AG04450 (cell line): Measurements from ENCODE around the gene YJU2. TPM values are rescaled to one million over a fixed set of nuclear protein-coding genes. Genes with fewer than 3 reads are reported as not detected.
"Not testable (repeated sequence)": the region's sequence is repeated elsewhere in the genome, so short reads cannot be mapped to it uniquely, and the experiment has no call there.

Experiments
- CTCF ChIA-PET: fragments of 300-600, 350-600 bp; formaldehyde crosslinking; extraction: SDS; loops from one replicate; lab custom pipeline; 2022; ENCODE audit warnings: antibody characterized with exemption, inconsistent platforms; lab: Charles Lee
- POLR2A ChIA-PET: fragments of 350-600 bp; formaldehyde crosslinking; extraction: SDS; loops from one replicate; lab custom pipeline; 2021; ENCODE audit warnings: antibody characterized with exemption, inconsistent platforms; lab: Yijun Ruan, JAX
- DNase-seq: peaks from one replicate; pipeline ENCODE4 v3.0.0-alpha.2; 2011; ENCODE audit warnings: low read depth, low spot score
- H3K27ac ChIP-seq: one replicate; pipeline ENCODE4 v1.5.1; 2012; ENCODE audit warnings: low read depth, low read length, control low read depth
- H3K27me3 ChIP-seq: one replicate; pipeline ENCODE4 v1.6.0; 2012; ENCODE audit warnings: low read length; ENCODE audit not compliant: control insufficient read depth, insufficient read depth
- H3K4me3 ChIP-seq: 2 replicates; pipeline ENCODE4 v1.5.1; 2011; ENCODE audit warnings: mild to moderate bottlenecking, low read depth, low read length, control low read depth
- H3K9me3 ChIP-seq: 2 replicates; pipeline ENCODE4 v1.5.1; 2012; ENCODE audit warnings: low read length; ENCODE audit not compliant: control insufficient read depth, insufficient read depth
- polyA plus RNA-seq: library from polyadenylated mRNA; depleted of rRNA; stranded (reverse); fragments of >200 nt; gene quantifications from 2 replicates; pipeline ENCODE4 v1.2.3, GENCODE V29; 2011
- TF ChIP-seq, protein P1 (sequence below): IDR thresholded peaks from 2 replicates; pipeline ENCODE4 v1.5.1; 2011; ENCODE audit warnings: low read depth, low read length, control low read depth, inconsistent platforms

Gene YJU2
- polyA plus RNA-seq, 1 experiment, result 10.2 TPM

DNA sequence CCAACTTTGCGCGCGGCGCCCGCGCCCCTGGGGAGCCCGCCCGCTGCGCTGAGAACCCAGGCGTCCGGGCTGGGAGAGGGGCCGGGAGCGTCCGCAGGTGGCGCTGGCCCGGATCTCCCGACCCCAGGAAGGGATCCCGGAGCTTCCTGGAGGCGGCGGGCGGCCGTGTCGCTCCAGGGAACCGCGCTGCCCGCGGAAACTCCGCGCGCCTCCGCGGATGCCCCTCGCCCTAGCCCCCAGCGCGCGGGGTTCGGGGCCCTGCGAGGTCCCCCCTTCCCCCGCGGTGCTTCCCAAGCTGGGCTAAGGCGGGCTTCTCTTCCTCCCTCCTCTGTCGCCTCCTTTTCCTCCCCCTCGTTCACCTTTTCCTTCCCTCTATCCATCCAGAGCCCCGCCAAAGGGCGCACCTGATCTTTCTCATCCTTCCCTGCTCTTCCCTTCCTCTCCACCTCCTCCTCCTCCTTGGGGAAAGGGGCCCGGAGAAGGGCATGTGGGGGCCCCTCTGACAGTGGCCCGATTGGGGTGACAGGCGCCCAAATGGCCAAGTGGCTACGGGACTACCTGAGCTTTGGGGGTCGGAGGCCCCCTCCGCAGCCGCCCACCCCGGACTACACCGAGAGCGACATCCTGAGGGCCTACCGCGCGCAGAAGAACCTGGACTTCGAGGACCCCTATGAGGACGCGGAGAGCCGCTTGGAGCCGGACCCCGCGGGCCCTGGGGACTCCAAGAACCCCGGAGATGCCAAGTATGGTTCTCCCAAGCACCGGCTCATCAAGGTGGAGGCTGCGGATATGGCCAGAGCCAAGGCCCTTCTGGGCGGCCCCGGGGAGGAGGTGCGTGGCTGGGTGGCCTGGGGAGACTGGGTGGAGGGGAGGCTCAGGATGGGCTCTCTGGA, 32.9 kb downstream of the YJU2 start:
- peaks cover 37% of the 10 kb centered on the region for H3K27me3 ChIP-seq
- no peak overlapping the region for H3K4me3 ChIP-seq
- CTCF ChIA-PET, result no interaction called here
- POLR2A ChIA-PET, result no interaction called here
- no peak overlapping the region for H3K27ac ChIP-seq
- no peak for DNase-seq
- peaks cover 3% of the 10 kb centered on the region; the same call in 1 of the 2 replicates for H3K9me3 ChIP-seq
- TF ChIP-seq, protein P1, sequence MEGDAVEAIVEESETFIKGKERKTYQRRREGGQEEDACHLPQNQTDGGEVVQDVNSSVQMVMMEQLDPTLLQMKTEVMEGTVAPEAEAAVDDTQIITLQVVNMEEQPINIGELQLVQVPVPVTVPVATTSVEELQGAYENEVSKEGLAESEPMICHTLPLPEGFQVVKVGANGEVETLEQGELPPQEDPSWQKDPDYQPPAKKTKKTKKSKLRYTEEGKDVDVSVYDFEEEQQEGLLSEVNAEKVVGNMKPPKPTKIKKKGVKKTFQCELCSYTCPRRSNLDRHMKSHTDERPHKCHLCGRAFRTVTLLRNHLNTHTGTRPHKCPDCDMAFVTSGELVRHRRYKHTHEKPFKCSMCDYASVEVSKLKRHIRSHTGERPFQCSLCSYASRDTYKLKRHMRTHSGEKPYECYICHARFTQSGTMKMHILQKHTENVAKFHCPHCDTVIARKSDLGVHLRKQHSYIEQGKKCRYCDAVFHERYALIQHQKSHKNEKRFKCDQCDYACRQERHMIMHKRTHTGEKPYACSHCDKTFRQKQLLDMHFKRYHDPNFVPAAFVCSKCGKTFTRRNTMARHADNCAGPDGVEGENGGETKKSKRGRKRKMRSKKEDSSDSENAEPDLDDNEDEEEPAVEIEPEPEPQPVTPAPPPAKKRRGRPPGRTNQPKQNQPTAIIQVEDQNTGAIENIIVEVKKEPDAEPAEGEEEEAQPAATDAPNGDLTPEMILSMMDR, result no peak

DNA sequence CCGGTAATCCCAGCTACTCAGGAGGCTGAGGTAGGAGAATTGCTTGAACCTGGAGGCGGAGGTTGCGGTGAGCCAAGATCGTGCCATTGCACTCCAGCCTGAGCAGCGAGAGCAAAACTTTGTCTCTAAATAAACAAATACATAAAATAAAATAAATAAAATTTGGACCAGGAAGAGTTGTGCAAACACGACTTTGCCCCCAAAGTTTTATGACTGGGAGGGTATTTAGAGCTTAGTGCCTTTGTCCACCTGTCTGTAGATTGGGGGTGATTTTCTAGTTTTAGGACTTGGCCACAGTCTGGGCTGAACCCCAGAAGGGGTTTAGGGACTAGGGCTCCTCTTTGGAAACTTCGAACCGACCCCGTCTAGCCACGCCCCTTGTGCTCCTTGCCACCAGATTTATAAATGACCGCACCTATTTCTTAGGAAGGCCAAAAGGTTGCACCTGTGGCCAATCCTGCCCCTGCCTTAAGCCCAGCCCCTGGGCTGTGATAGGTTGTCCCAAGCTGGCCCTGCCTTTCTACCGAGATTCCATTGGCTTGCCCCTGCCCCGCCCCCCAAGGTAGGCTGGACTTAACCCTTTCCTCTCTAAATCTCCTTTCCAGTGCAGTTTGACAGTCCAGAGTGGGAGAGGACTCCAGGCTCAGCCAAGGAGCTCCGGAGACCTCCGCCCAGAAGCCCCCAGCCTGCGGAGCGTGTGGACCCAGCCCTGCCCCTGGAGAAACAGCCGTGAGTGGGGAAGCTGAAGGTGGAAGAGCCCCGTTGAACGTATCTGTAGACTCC, 37.5 kb downstream of the YJU2 start:
- no peak overlapping the region for H3K27ac ChIP-seq
- DNase-seq, result no peak
- H3K27me3 ChIP-seq, result peaks cover 30% of the 10 kb centered on the region
- ChIA-PET CTCF (interaction anchor here (0.5 to 0.6 kb wide), 2 partner anchors 63 to 145 kb away, joined by 3 to 8 read pairs; no protein-coding TSS in a partner anchor), POLR2A (interaction anchor here (0.5 to 0.6 kb wide), 2 partner anchors 44 to 186 kb away, joined by 3 to 6 read pairs; no protein-coding TSS in a partner anchor)
- TF ChIP-seq, protein P1, result no peak
- no peak overlapping the region for H3K4me3 ChIP-seq
- H3K9me3 ChIP-seq, result peaks cover 3% of the 10 kb centered on the region; the same call in 1 of the 2 replicates

DNA sequence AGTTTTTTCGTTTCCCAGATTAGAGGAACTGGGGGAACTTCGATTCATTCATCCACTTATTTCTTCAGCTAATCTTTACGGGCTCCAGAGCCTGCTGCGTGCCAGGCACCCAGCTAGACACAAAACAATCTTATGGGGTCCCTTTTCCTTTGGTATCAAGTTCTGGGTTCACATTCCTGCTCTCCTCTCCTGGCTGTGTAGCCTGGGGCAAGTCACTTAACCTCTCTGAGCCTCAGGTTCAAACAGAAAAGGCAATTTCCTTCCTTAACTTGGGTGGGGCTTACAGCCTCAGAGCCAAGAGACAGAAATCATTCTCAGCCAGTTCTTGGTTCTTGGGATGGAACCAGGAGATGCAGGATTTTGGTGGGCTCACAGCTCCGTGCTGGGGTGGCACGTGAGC, 38.1 kb downstream of the YJU2 start:
- DNase-seq, result no peak
- H3K4me3 ChIP-seq, result no peak overlapping the region
- TF ChIP-seq, protein P1, result no peak
- peaks cover 1% of the 10 kb centered on the region; the same call in 1 of the 2 replicates for H3K9me3 ChIP-seq
- no peak overlapping the region for H3K27ac ChIP-seq
- H3K27me3 ChIP-seq, result peaks cover 24% of the 10 kb centered on the region
- POLR2A ChIA-PET, result interaction anchor here (0.6 to 0.7 kb wide), 2 partner anchors 17 to 19 kb away, joined by 3 to 8 read pairs; partner anchors contain the start of gene FSD1
- CTCF ChIA-PET, result interaction anchor here (0.5 kb wide), 1 partner anchor 63 kb away, joined by 3 read pairs; no protein-coding TSS in a partner anchor

DNA sequence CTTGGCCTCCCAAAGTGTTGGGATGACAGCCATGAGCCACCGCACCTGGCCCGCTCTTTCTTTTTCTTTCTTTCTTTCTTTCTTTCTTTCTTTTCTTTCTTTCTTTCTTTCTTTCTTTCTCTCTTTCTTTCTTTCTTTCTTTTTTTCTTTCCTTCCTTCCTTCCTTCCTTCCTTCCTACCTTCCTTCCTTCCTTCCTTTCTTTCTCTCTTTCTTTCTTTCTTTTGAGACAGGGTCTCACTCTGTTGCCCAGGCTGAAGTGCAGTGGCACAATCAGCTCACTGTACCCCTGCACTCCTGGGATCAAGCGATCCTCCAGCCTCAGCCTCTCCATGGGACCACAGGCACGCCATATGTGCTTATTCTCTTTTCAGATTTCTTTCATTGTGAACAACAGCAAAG, 39.3 kb downstream of the YJU2 start:
- POLR2A ChIA-PET, result not testable (repeated sequence)

DNA sequence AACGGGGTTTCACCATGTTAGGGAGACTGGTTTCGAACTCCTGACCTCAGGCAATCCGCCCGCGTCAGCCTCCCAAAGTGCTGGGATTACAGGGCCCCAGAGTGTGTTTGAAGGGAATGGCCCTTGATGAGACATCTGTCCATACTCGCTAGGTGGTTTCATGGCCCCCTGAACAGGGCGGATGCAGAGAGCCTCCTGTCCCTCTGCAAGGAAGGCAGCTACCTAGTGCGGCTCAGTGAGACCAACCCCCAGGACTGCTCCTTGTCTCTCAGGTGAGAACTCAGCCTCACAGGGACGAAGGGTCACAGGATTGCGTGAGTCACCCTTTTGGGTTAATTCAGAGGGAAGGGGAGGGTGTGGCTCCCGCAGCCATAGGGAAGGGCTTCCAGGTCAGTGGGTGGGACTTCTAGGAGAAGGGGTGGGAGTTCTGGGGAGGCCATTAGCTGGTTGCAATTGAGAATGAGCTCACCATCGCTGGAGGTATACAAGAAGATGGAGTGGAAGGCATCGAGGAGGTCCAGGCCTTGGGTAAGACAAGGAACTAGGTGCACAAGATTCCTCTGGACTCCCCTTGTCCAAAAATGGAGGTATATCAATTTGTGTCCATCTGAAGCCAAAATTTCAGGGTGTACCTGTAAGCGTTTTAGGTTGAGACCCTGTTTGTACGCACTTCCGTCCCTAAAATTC, 41.4 kb downstream of the YJU2 start:
- POLR2A ChIA-PET, result no interaction called here

More for the DNA sequence above, 39.3 kb downstream of the YJU2 start:
- H3K4me3 ChIP-seq, H3K27ac ChIP-seq, CTCF ChIA-PET, DNase-seq, H3K9me3 ChIP-seq: not testable (repeated sequence)
- H3K27me3 ChIP-seq, result peaks cover 23% of the 10 kb centered on the region

More for the DNA sequence above, 41.4 kb downstream of the YJU2 start:
- Histone ChIP-seq H3K9me3 (no peaks in the 10 kb centered on the region; the same call in 1 of the 2 replicates), H3K4me3 (no peak overlapping the region), H3K27ac (no peak overlapping the region), H3K27me3 (peaks cover 15% of the 10 kb centered on the region)
- no peak for DNase-seq
- TF ChIP-seq, protein P1, result no peak
- CTCF ChIA-PET, result no interaction called here
